Stomach smooth muscle (tissue), 2 donors: Measurements from ENCODE around the gene KLHDC1.

Source experiments
- H3K27ac ChIP-seq: one replicate; pipeline ENCODE4 v1.7.0; 2013; ENCODE audit warnings: mild to moderate bottlenecking, low read length, inconsistent platforms
- H3K27me3 ChIP-seq, 2 donors: one replicate each; pipeline ENCODE4 v1.7.0; 2013; ENCODE audit warnings: low read length in 2 of 2; ENCODE audit not compliant: insufficient read depth in 2 of 2, control insufficient read depth in 1 of 2
- H3K36me3 ChIP-seq, 2 donors: one replicate each; pipeline ENCODE4 v1.7.0; 2013; ENCODE audit warnings: low read length in 2 of 2; ENCODE audit not compliant: control insufficient read depth in 2 of 2, insufficient read depth in 2 of 2
- H3K4me1 ChIP-seq: one replicate; pipeline ENCODE4 v1.7.0; 2013; ENCODE audit warnings: low read length; ENCODE audit not compliant: control insufficient read depth, insufficient read depth
- H3K4me3 ChIP-seq, 2 donors: one replicate each; pipeline ENCODE4 v1.7.0; 2013; ENCODE audit warnings: low read length in 2 of 2
- H3K9ac ChIP-seq, 2 donors: one replicate each; pipeline ENCODE4 v1.7.0; 2013; ENCODE audit warnings: low read length in 2 of 2, mild to moderate bottlenecking in 1 of 2
- H3K9me3 ChIP-seq, 2 donors: one replicate each; pipeline ENCODE4 v1.7.0; 2013; ENCODE audit warnings: low read length in 2 of 2; ENCODE audit not compliant: control insufficient read depth in 2 of 2
- donor health status: healthy.
- donor health status: Pancreatic carcinoma.

KLHDC1 gene

GRCh38 chr14:49786315-49786714 is 93.4 kb downstream of the KLHDC1 start:
- Histone ChIP-seq H3K4me3 (no peak overlapping the region), H3K9ac (no peak overlapping the region), H3K27ac (no peak overlapping the region), H3K4me1 (no peaks in the 10 kb centered on the region), H3K9me3 (no peaks in the 10 kb centered on the region), H3K27me3 (no peaks in the 10 kb centered on the region), H3K36me3 (peaks cover 49 to 56% of the 10 kb centered on the region in 2 donors)

- peaks cover 32 to 36% of the 10 kb centered on the region in 2 donors for H3K36me3 ChIP-seq
- H3K27ac ChIP-seq: no peak overlapping the region
- no peaks in the 10 kb centered on the region for H3K27me3 ChIP-seq
- H3K9me3 ChIP-seq: no peaks in the 10 kb centered on the region
- H3K4me3 ChIP-seq: no peak overlapping the region
- H3K4me1 ChIP-seq: no peaks in the 10 kb centered on the region
- H3K9ac ChIP-seq: no peak overlapping the region
These were observed 99.7 kb downstream of the KLHDC1 start for GRCh38 chr14:49792618-49793017.

GRCh38 chr14:49796025-49796424 is 103.1 kb downstream of the KLHDC1 start:
- Histone ChIP-seq H3K27me3 (no peaks in the 10 kb centered on the region), H3K4me1 (no peaks in the 10 kb centered on the region), H3K36me3 (peaks cover 40 to 41% of the 10 kb centered on the region in 2 donors), H3K4me3 (no peak overlapping the region), H3K9ac (no peak overlapping the region), H3K27ac (no peak overlapping the region), H3K9me3 (no peaks in the 10 kb centered on the region)
